GM18505 (cell line): Measurements from ENCODE around the gene ZNF345.

Experiments
- ATAC-seq: cut with Tn5 transposase; IDR thresholded peaks from one replicate; pipeline ENCODE4 v1.9.1; 2021; ENCODE audit not compliant: unreplicated experiment
- POLR2A ChIP-seq: IDR thresholded peaks from 4 replicates; pipeline ENCODE4 v1.6.1; 2011; ENCODE audit warnings: borderline replicate concordance; ENCODE audit not compliant: insufficient read depth, insufficient read length; ENCODE audit errors: extremely low read depth

The ZNF345 gene

GRCh38 chr19:36850559-36851442 lies at the start of gene ZNF345:
ZNF345 (plus strand) TSS chr19:36850876; CDS start chr19:36876831, 25,955 bp downstream.
- TF ChIP-seq POLR2A = peak; percentile 60
- peak; percentile 79 for ATAC-seq

GRCh38 chr19:36805364-36805763 lies 45.3 kb upstream of the ZNF345 start:
- TF ChIP-seq POLR2A = no peak
- no peak for ATAC-seq

- ATAC-seq = no peak
- TF ChIP-seq POLR2A = no peak
Measured at GRCh38 chr19:36807029-36807428, 43.6 kb upstream of the ZNF345 start.

GRCh38 chr19:36819130-36819630 lies 31.5 kb upstream of the ZNF345 start:
- no peak for ATAC-seq
- no peak for TF ChIP-seq POLR2A

GRCh38 chr19:36821758-36822157 lies 28.9 kb upstream of the ZNF345 start:
- no peak for TF ChIP-seq POLR2A
- ATAC-seq = no peak

- TF ChIP-seq POLR2A = no peak
Measured at GRCh38 chr19:36833430-36833829, 17.2 kb upstream of the ZNF345 start.

GRCh38 chr19:36837176-36837905 lies 13.3 kb upstream of the ZNF345 start:
- ATAC-seq = no peak
- no peak for TF ChIP-seq POLR2A

More at GRCh38 chr19:36833430-36833829, 17.2 kb upstream of the ZNF345 start:
- ATAC-seq = no peak

GRCh38 chr19:36837906-36838783 lies 12.5 kb upstream of the ZNF345 start, which contains the start of gene ZNF790:
ZNF790 (minus strand) TSS chr19:36838387; CDS start chr19:36825619, 12,768 bp downstream.
- TF ChIP-seq POLR2A = peak; percentile 80
- peak; percentile 88 for ATAC-seq

GRCh38 chr19:36838784-36839324 lies 11.8 kb upstream of the ZNF345 start:
- no peak for TF ChIP-seq POLR2A
- no peak for ATAC-seq

GRCh38 chr19:36847968-36848367 lies 2.7 kb upstream of the ZNF345 start:
- ATAC-seq = no peak
- TF ChIP-seq POLR2A = no peak

- peak; percentile 66 for TF ChIP-seq POLR2A
- peak; percentile 78 for ATAC-seq
Measured at GRCh38 chr19:36849701-36850558, 746 bp upstream of the ZNF345 start.
